Mesenchymal stem cell (in vitro differentiated cells and primary cell): ENCODE measurements around the gene BTD. TPM values are rescaled to one million over a fixed set of nuclear protein-coding genes. Genes with fewer than 3 reads are reported as not detected.

ENCODE experiments used
- DNase-seq: peaks from one replicate; pipeline ENCODE4 v3.0.0-alpha.2; 2013
- H2AFZ ChIP-seq: one replicate; pipeline ENCODE4 v1.6.1; 2013; ENCODE audit warnings: low read depth, mild to moderate bottlenecking, control low read depth, inconsistent platforms, low read length, moderate library complexity
- H2AK5ac ChIP-seq: 2 replicates; pipeline ENCODE4 v1.6.1; 2013; ENCODE audit warnings: low read length, moderate library complexity, mild to moderate bottlenecking, inconsistent platforms; ENCODE audit not compliant: severe bottlenecking
- H2BK120ac ChIP-seq: one replicate; pipeline ENCODE4 v1.6.1; 2013; ENCODE audit warnings: low read depth, mild to moderate bottlenecking, inconsistent platforms, low read length, moderate library complexity
- H2BK12ac ChIP-seq, 2 experiments: one replicate each; pipeline ENCODE4 v1.6.1; 2013; ENCODE audit warnings: inconsistent platforms in 2 of 2, low read length in 2 of 2, mild to moderate bottlenecking in 2 of 2, moderate library complexity in 2 of 2, control low read depth in 1 of 2
- H2BK15ac ChIP-seq: one replicate; pipeline ENCODE4 v1.6.1; 2013; ENCODE audit warnings: mild to moderate bottlenecking, low read depth, inconsistent platforms; ENCODE audit not compliant: poor library complexity, severe bottlenecking
- H2BK5ac ChIP-seq: 2 replicates; pipeline ENCODE4 v1.6.1; 2013; ENCODE audit warnings: low read depth, mild to moderate bottlenecking, low read length, control low read depth, inconsistent platforms; ENCODE audit not compliant: poor library complexity, severe bottlenecking
- H3K14ac ChIP-seq, 2 experiments: one replicate each; pipeline ENCODE4 v1.6.1; 2013; ENCODE audit warnings: inconsistent platforms in 2 of 2, low read length in 2 of 2, control low read depth in 1 of 2, mild to moderate bottlenecking in 1 of 2, moderate library complexity in 1 of 2
- H3K18ac ChIP-seq, 2 experiments: one replicate each; pipeline ENCODE4 v1.6.1; 2013; ENCODE audit warnings: inconsistent platforms in 2 of 2, low read length in 2 of 2, control low read depth in 1 of 2, low read depth in 1 of 2, mild to moderate bottlenecking in 1 of 2
- H3K23ac ChIP-seq, 2 experiments: one replicate each; pipeline ENCODE4 v1.6.1; 2013; ENCODE audit warnings: inconsistent platforms in 2 of 2, low read length in 2 of 2, mild to moderate bottlenecking in 2 of 2, moderate library complexity in 2 of 2, control low read depth in 1 of 2
- H3K27ac ChIP-seq: 2 replicates; pipeline ENCODE4 v1.5.1; 2013; ENCODE audit warnings: mild to moderate bottlenecking, moderate library complexity, low read length, control low read depth, inconsistent platforms; ENCODE audit not compliant: poor library complexity, severe bottlenecking
- H3K27me3 ChIP-seq, 2 experiments: 2 replicates each; pipeline versions ENCODE4 v1.6.1 to v1.7.0; 2013; ENCODE audit warnings: low read length in 2 of 2, mild to moderate bottlenecking in 2 of 2, moderate library complexity in 2 of 2, control low read depth in 1 of 2, inconsistent platforms in 1 of 2; ENCODE audit not compliant: control insufficient read depth in 1 of 2, insufficient read depth in 1 of 2
- H3K36me3 ChIP-seq, 2 experiments: 2 replicates each; pipeline versions ENCODE4 v1.6.1 to v1.7.0; 2013; ENCODE audit warnings: low read length in 2 of 2, control low read depth in 1 of 2, inconsistent platforms in 1 of 2, low read depth in 1 of 2, mild to moderate bottlenecking in 1 of 2; ENCODE audit not compliant: insufficient read depth in 2 of 2, control insufficient read depth in 1 of 2
- H3K4ac ChIP-seq, 2 experiments: one replicate each; pipeline ENCODE4 v1.6.1; 2013; ENCODE audit warnings: inconsistent platforms in 2 of 2, low read length in 2 of 2, mild to moderate bottlenecking in 2 of 2, moderate library complexity in 2 of 2, control low read depth in 1 of 2, low read depth in 1 of 2
- H3K4me1 ChIP-seq: 2 replicates; pipeline ENCODE4 v1.6.1; 2013; ENCODE audit warnings: low read depth, low read length, control low read depth; ENCODE audit not compliant: control insufficient read depth, insufficient read depth
- H3K4me2 ChIP-seq: 2 replicates; pipeline ENCODE4 v1.6.1; 2013; ENCODE audit warnings: low read length, mild to moderate bottlenecking, inconsistent platforms; ENCODE audit not compliant: poor library complexity, severe bottlenecking
- H3K4me3 ChIP-seq, 2 experiments: 2 replicates each; pipeline versions ENCODE4 v1.5.1 to v1.7.0; 2013; ENCODE audit warnings: low read length in 2 of 2, mild to moderate bottlenecking in 2 of 2, control low read depth in 1 of 2, low read depth in 1 of 2; ENCODE audit not compliant: insufficient read depth in 1 of 2
- H3K79me1 ChIP-seq: replicated peaks from 2 replicates; pipeline ENCODE4 v1.6.1; 2013; ENCODE audit warnings: mild to moderate bottlenecking, control low read depth, low read length, inconsistent platforms; ENCODE audit not compliant: poor library complexity, severe bottlenecking
- H3K9ac ChIP-seq: 2 replicates; pipeline ENCODE4 v1.7.0; 2013; ENCODE audit warnings: mild to moderate bottlenecking, low read length, moderate library complexity
- H3K9me3 ChIP-seq: 2 replicates; pipeline ENCODE4 v1.7.0; 2013; ENCODE audit warnings: mild to moderate bottlenecking, low read length; ENCODE audit not compliant: control insufficient read depth
- H4K8ac ChIP-seq: one replicate; pipeline ENCODE4 v1.6.1; 2013; ENCODE audit warnings: inconsistent platforms, mild to moderate bottlenecking, low read length, moderate library complexity
- H4K91ac ChIP-seq: one replicate; pipeline ENCODE4 v1.6.1; 2013; ENCODE audit warnings: mild to moderate bottlenecking, low read length, inconsistent platforms
- WGBS: methylation state at CpG from one replicate; pipeline ENCODE4 v1.1.7; 2013; ENCODE audit warnings: mixed read lengths; 5-methylcytosine and 5-hydroxymethylcytosine counted together
- small RNA-seq: library from polyadenylated mRNA; stranded (forward); fragments of <200 nt; extraction: miRNeasy Mini kit (QIAGEN cat#:217004); gene quantifications from one replicate; pipeline ENCODE3, GENCODE V24; 2013; ENCODE audit warnings: low read depth

The BTD gene

DNA sequence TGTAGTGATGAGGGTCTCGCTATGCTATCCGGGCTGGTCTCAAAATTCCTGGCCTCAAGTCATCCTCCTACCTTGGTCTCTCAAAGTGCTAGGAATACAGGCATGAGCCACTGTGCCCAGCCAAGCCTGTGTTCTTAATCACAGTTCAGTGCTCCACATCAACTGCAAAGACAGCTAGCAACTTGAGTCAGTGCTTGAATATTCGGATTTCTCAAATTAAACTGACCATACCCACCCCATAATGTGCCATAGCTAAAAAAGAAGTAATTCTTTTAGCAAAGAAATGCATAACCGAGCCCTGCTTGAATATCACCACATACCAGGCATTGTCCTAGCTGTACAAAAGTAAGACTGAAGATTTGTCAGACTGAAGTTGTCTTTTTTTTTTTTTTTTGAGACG, 89.2 kb downstream of the BTD start:
- no peak overlapping the region for H2BK5ac ChIP-seq
- WGBS, result 98% methylated on average over 4 of the region's 5 CpGs

DNA sequence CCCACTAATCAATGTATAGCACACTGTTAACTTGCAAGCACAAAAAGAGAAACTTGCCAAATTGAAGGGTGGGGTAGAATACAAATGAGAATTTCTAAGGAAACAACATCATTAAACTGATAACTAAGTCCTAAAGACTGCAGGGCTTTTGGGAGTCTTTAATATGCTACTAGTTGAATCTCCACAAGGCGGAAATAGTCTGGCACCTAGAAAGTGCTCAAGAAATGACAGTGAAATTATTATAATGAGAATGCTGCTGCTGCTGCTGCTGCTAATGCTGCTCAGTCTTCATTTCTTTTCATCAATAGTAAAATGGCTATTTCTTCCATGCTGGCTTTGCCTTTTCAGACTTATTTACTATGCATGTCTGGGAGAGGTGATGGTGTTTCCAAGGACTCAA, 91.8 kb downstream of the BTD start:
- Histone ChIP-seq H3K18ac (no peak overlapping the region), H2AK5ac (no peak overlapping the region), H3K27ac (no peak overlapping the region), H2BK5ac (no peak overlapping the region), H2BK12ac (no peak overlapping the region), H3K23ac (no peak overlapping the region), H3K4ac (no peak overlapping the region), H3K36me3 (peaks cover 14 to 94% of the 10 kb centered on the region in 2 experiments), H2BK15ac (no peak overlapping the region), H4K91ac (no peak overlapping the region), H3K14ac (no peak overlapping the region), H3K4me1 (no peaks in the 10 kb centered on the region), H3K79me1 (peaks cover 16% of the 10 kb centered on the region), H2BK120ac (no peak overlapping the region), H2AFZ (no peak overlapping the region), H3K9me3 (no peaks in the 10 kb centered on the region), H3K4me2 (no peak overlapping the region), H3K4me3 (no peak overlapping the region), H4K8ac (no peak overlapping the region), H3K9ac (no peak overlapping the region), H3K27me3 (no peaks in the 10 kb centered on the region)
- no peak for DNase-seq
- WGBS, result no CpG with 5 or more reads among the region's 1 CpG

More for the DNA sequence above, 89.2 kb downstream of the BTD start:
- H3K79me1 ChIP-seq, result peaks cover 20% of the 10 kb centered on the region
- no peak overlapping the region for H3K9ac ChIP-seq
- H4K8ac ChIP-seq, result no peak overlapping the region
- H2AK5ac ChIP-seq, result no peak overlapping the region
- no peak overlapping the region for H2BK12ac ChIP-seq
- no peak overlapping the region for H3K18ac ChIP-seq
- no peak overlapping the region for H3K14ac ChIP-seq
- H3K27me3 ChIP-seq, result no peaks in the 10 kb centered on the region
- no peak overlapping the region for H2AFZ ChIP-seq
- no peak overlapping the region for H3K4me2 ChIP-seq
- no peaks in the 10 kb centered on the region for H3K4me1 ChIP-seq
- DNase-seq, result no peak
- H3K23ac ChIP-seq, result no peak overlapping the region
- H3K4ac ChIP-seq, result no peak overlapping the region
- H3K9me3 ChIP-seq, result no peaks in the 10 kb centered on the region
- no peak overlapping the region for H4K91ac ChIP-seq
- no peak overlapping the region for H2BK15ac ChIP-seq
- no peak overlapping the region for H3K4me3 ChIP-seq
- H3K36me3 ChIP-seq, result peaks cover 14 to 95% of the 10 kb centered on the region in 2 experiments
- H3K27ac ChIP-seq, result no peak overlapping the region
- H2BK120ac ChIP-seq, result no peak overlapping the region

DNA sequence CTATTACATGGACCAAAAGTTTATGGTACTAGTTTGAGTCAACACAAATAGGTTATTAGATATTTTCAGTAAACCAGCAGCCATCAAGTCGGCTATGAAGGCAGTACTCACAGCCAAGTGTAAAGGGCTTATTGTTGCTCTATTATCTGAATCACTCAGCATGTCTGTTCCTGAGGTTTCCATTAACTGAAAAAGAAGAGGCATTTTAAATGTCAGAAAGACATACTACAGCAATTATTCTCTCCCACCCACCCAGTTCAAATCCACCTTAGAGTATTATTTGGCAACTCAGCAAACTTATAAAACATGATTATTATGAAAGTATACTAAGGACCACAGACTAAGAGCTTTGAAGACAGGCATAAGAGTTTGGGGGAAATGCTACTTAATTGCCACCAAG, 93.1 kb downstream of the BTD start:
- Histone ChIP-seq H4K8ac (no peak overlapping the region), H3K9me3 (no peaks in the 10 kb centered on the region), H4K91ac (no peak overlapping the region), H3K9ac (no peak overlapping the region), H3K4me1 (no peaks in the 10 kb centered on the region), H2AFZ (no peak overlapping the region), H3K14ac (no peak overlapping the region), H3K36me3 (peaks cover 10 to 81% of the 10 kb centered on the region in 2 experiments), H2BK15ac (no peak overlapping the region), H3K79me1 (peaks cover 10% of the 10 kb centered on the region), H3K4me2 (no peak overlapping the region), H3K23ac (no peak overlapping the region), H2BK5ac (no peak overlapping the region), H2AK5ac (no peak overlapping the region), H2BK12ac (no peak overlapping the region), H3K27me3 (no peaks in the 10 kb centered on the region), H3K4ac (no peak overlapping the region), H3K27ac (no peak overlapping the region), H3K4me3 (no peak overlapping the region), H2BK120ac (no peak overlapping the region), H3K18ac (no peak overlapping the region)
- 80% methylated on average over 1 of the region's 1 CpG for WGBS
- no peak for DNase-seq

Small RNA genes within 50 kb of the gene (small RNA-seq; reads per million reads assigned to genes)
- gene MIR3134, result not detected
